BLaER1 treated with 17β-estradiol and CSF1 and Interleukin-3, amounts not matched to agents 10 nM and 100 nM (cell line): ENCODE results near the gene MAP7D2.

Experiments used
- H3K27ac ChIP-seq, 11 experiments: shearing (Covaris generic); formaldehyde crosslinking; 2 replicates each; pipeline ENCODE4 v1.8.1; 2022
- H3K27me3 ChIP-seq, 11 experiments: shearing (Covaris generic); formaldehyde crosslinking; 2 replicates each; pipeline ENCODE4 v1.8.1; 2022
- H3K36me3 ChIP-seq, 11 experiments: shearing (Covaris generic); formaldehyde crosslinking; 2 replicates each; pipeline ENCODE4 v1.8.1; 2022
- H3K4me1 ChIP-seq, 10 experiments: shearing (Covaris generic); formaldehyde crosslinking; 2 replicates each; pipeline ENCODE4 v1.8.1; 2022
- H3K4me2 ChIP-seq, 11 experiments: shearing (Covaris generic); formaldehyde crosslinking; 2 replicates each; pipeline ENCODE4 v1.8.1; 2022
- H3K4me3 ChIP-seq, 10 experiments: shearing (Covaris generic); formaldehyde crosslinking; 2 replicates each; pipeline ENCODE4 v1.8.1; 2022
- H3K9ac ChIP-seq, 11 experiments: shearing (Covaris generic); formaldehyde crosslinking; 2 replicates each; pipeline ENCODE4 v1.8.1; 2022
- H3K9me3 ChIP-seq, 11 experiments: shearing (Covaris generic); formaldehyde crosslinking; replicated peaks in 1 of 11; 2 replicates each; pipeline ENCODE4 v1.8.1; 2022
- H4K20me1 ChIP-seq, 11 experiments: shearing (Covaris generic); formaldehyde crosslinking; 2 replicates each; pipeline ENCODE4 v1.8.1; 2022
- Cebpa-rat ChIP-seq, 11 experiments: shearing (Covaris generic); IDR thresholded peaks; 2 replicates each; pipeline ENCODE4 v1.8.1; 2022

Gene MAP7D2

GRCh38 chrX:20080277-20080676, 36.4 kb downstream of the MAP7D2 start:
- Histone ChIP-seq H3K4me1 (peaks cover 0 to 8% (median 0%) of the 10 kb centered on the region in 10 experiments; a peak in 6 of 20 replicates), H3K27ac (no peak overlapping the region), H3K4me3 (no peak overlapping the region), H3K36me3 (no peaks in the 10 kb centered on the region), H3K9ac (no peak overlapping the region), H3K27me3 (no peaks in the 10 kb centered on the region), H3K9me3 (no peaks in the 10 kb centered on the region), H4K20me1 (no peaks in the 10 kb centered on the region), H3K4me2 (no peak overlapping the region)
- no peak for TF ChIP-seq Cebpa-rat (IDR thresholded peaks at IDR 0.05)

DNA sequence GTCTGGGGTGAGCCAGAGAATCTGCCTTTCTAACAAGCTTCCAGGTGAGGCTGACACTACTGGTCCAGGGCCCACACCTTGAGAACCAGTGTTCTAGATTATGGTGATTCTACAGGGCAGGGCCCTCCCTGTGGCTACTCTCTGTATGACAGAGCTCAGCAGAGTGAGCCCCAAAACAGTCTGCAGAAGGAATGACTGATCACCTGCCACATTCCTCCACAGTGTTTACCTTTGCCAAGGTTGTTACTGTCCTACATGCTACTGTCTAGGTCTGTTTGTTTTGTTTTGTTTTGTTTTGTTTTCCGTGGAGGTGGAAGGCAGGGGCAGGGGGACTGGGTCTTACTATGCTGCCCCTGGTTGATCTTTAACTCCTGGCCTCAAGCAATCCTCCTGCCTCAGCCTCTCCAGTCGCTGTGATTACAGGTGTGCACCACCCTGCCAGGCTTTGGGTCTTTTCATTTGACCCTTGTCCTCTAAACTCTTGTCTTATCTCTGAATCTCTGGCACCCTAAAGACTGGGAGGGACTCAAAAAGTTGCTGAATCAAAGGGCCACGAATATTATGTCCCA, 45.1 kb downstream of the MAP7D2 start:
- no peak for TF ChIP-seq Cebpa-rat (IDR thresholded peaks at IDR 0.05)

GRCh38 chrX:20067709-20068561, 48.8 kb downstream of the MAP7D2 start:
- H3K27me3 ChIP-seq, result 0 out of 22 replicates have a peak, but pooled peaks cover 0 to 9% (median 0%) of the 10 kb centered on the region in 11 experiments
- peak overlapping the region in 3 of 11 experiments; percentile 23 to 33 (median 31); a peak in 4 of 22 replicates for H3K9ac ChIP-seq
- no peaks in the 10 kb centered on the region for H3K9me3 ChIP-seq
- no peaks in the 10 kb centered on the region for H3K36me3 ChIP-seq
- peaks cover 0 to 10% (median 0%) of the 10 kb centered on the region in 11 experiments; a peak in 1 of 22 replicates for H4K20me1 ChIP-seq
- TF ChIP-seq Cebpa-rat (IDR thresholded peaks at IDR 0.05), result no peak
- no peak overlapping the region for H3K4me3 ChIP-seq
- peak overlapping the region in 5 of 11 experiments; percentile 1 to 26 (median 16); a peak in 4 of 22 replicates for H3K27ac ChIP-seq
- H3K4me1 ChIP-seq, result peaks cover 20 to 49% (median 43%) of the 10 kb centered on the region in 10 experiments
- peak overlapping the region; percentile 3 to 66 (median 44); a peak in 21 of 22 replicates for H3K4me2 ChIP-seq

More for the DNA sequence above, 45.1 kb downstream of the MAP7D2 start:
- Histone ChIP-seq H3K27me3 (no peaks in the 10 kb centered on the region), H3K4me2 (no peak overlapping the region), H3K27ac (no peak overlapping the region), H3K36me3 (no peaks in the 10 kb centered on the region), H3K9ac (no peak overlapping the region), H3K4me3 (no peak overlapping the region), H3K4me1 (peaks cover 6 to 29% (median 17%) of the 10 kb centered on the region in 10 experiments), H4K20me1 (peaks cover 0 to 10% (median 0%) of the 10 kb centered on the region in 11 experiments; a peak in 1 of 22 replicates), H3K9me3 (no peaks in the 10 kb centered on the region)

DNA sequence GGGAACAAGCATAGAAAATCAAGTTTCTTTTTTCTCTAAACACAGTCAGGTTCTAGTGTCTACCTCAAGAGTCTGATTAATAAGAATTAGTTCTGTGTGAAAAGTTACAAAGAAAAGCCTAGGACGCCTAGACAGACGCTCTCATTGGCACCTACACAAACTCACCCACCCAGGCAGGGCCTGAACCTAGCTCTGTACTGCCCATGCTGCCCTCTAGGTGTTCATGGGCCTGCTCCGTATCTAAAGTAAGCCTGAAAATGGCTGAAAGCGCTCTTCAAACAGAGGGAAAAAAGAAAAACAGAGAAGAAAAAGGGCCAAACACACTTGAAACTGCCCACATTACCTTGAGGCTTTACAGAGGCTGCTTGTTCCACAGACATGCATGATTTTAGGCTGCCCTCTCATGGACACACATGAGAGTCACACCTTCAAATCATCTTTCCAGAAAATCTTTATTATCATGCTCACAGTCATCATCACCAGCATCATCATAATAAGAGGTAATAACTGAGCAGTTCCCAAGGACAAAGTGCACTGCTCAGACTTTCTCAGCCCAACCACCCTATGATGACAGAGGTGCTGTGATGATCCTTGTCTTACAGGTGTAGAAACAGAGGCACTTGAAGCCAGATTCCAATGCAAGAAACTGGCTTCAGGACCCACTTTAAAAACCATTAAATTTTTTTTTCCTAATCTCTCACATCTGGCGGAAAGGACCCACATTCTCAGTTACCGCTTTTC, 49.6 kb downstream of the MAP7D2 start:
- H3K4me3 ChIP-seq, result no peak overlapping the region
- H3K36me3 ChIP-seq, result no peaks in the 10 kb centered on the region
- peak overlapping the region in 1 of 11 experiments; percentile 45; a peak in 2 of 22 replicates for H3K9ac ChIP-seq
- peaks cover 21 to 56% (median 50%) of the 10 kb centered on the region in 10 experiments for H3K4me1 ChIP-seq
- 0 out of 22 replicates have a peak, but pooled peaks cover 0 to 9% (median 0%) of the 10 kb centered on the region in 11 experiments for H3K27me3 ChIP-seq
- H3K27ac ChIP-seq, result peak overlapping the region in 3 of 11 experiments; percentile 19 to 46 (median 26); a peak in 5 of 22 replicates
- no peak for TF ChIP-seq Cebpa-rat (IDR thresholded peaks at IDR 0.05)
- peak overlapping the region; percentile 22 to 66 (median 44); a peak in 21 of 22 replicates for H3K4me2 ChIP-seq
- H3K9me3 ChIP-seq, result no peaks in the 10 kb centered on the region
- H4K20me1 ChIP-seq, result peaks cover 0 to 10% (median 0%) of the 10 kb centered on the region in 11 experiments; a peak in 1 of 22 replicates

- H3K4me2 ChIP-seq, result peak overlapping the region in 10 of 11 experiments; percentile 3 to 90 (median 73); a peak in 18 of 22 replicates
- 0 out of 22 replicates have a peak, but pooled peaks cover 0 to 9% (median 0%) of the 10 kb centered on the region in 11 experiments for H3K27me3 ChIP-seq
- no peaks in the 10 kb centered on the region for H3K9me3 ChIP-seq
- H4K20me1 ChIP-seq, result peaks cover 0 to 10% (median 0%) of the 10 kb centered on the region in 11 experiments; a peak in 1 of 22 replicates
- H3K4me1 ChIP-seq, result peaks cover 40 to 89% (median 80%) of the 10 kb centered on the region in 10 experiments
- no peak overlapping the region for H3K4me3 ChIP-seq
- no peaks in the 10 kb centered on the region for H3K36me3 ChIP-seq
- H3K9ac ChIP-seq, result no peak overlapping the region
- TF ChIP-seq Cebpa-rat (IDR thresholded peaks at IDR 0.05), result no peak
- H3K27ac ChIP-seq, result peak overlapping the region in 4 of 11 experiments; percentile 30 to 87 (median 49); a peak in 6 of 22 replicates
Measured at GRCh38 chrX:20063716-20064351, 52.9 kb downstream of the MAP7D2 start.

DNA sequence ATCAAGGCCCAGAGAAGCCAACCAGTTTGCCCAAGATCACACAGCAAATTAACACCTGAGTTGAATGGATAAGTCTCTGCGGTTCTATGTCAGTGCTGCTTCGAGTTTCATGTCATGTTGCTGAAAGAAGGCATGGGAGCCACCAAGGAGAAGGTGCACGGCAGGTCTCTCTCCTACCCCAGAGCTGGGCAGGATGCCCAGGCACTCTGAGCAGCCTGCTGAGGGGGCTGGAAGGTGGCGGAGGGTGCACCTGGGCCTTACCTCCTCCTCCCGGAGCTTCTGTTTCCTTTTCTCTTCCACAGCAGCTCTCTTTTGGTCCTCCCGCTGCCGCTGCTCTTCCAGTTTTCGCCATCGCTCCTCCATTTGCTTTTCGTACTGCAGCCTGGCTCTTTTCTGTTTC, 53.6 kb downstream of the MAP7D2 start:
- H3K36me3 ChIP-seq, result no peaks in the 10 kb centered on the region
- peaks cover 35 to 93% (median 81%) of the 10 kb centered on the region in 10 experiments for H3K4me1 ChIP-seq

DNA sequence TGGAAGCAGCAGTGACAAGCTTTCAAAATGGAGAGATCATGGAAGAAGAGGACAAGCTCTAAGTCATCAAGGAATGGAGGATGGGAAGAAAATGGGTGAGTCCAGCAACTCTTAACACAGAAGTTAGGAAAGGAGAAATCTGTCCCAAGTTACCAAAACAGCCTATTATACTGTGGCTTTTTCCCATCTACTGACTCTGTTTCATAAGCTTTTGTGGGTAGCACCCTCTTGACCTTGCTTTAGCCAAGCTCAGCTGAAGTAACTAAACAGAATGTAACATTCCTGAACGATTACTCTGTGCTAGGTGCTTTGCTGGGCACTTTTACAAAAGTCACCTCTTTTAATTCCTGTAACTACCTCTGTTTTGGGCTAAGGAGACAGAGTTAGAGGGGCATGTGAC, 54.9 kb downstream of the MAP7D2 start:
- Histone ChIP-seq H3K9me3 (no peaks in the 10 kb centered on the region), H3K27ac (peak overlapping the region in 9 of 11 experiments; percentile 6 to 88 (median 76); a peak in 17 of 22 replicates), H4K20me1 (0 out of 22 replicates have a peak, but pooled peaks cover 0 to under 1% (median 0%) of the 10 kb centered on the region in 11 experiments), H3K4me2 (peak overlapping the region; percentile 71 to 90 (median 80); a peak in 21 of 22 replicates), H3K27me3 (peaks cover 0 to 9% (median 0%) of the 10 kb centered on the region in 11 experiments; a peak in 1 of 22 replicates), H3K4me3 (peak overlapping the region in 1 of 10 experiments; percentile 40; a peak in 3 of 20 replicates), H3K36me3 (no peaks in the 10 kb centered on the region), H3K4me1 (peaks cover 22 to 93% (median 79%) of the 10 kb centered on the region in 10 experiments), H3K9ac (peak overlapping the region in 8 of 11 experiments; percentile 2 to 76 (median 58); a peak in 15 of 22 replicates)
- no peak for TF ChIP-seq Cebpa-rat (IDR thresholded peaks at IDR 0.05)

More for the DNA sequence above, 53.6 kb downstream of the MAP7D2 start:
- Histone ChIP-seq H4K20me1 (peaks cover 0 to 10% (median 0%) of the 10 kb centered on the region in 11 experiments; a peak in 1 of 22 replicates), H3K4me3 (0 out of 20 replicates have a peak overlapping the region, but pooled peaks of 2 of the 10 experiments have one; percentile 16 to 17), H3K27me3 (0 out of 22 replicates have a peak, but pooled peaks cover 0 to 9% (median 0%) of the 10 kb centered on the region in 11 experiments), H3K9ac (peak overlapping the region in 1 of 11 experiments; percentile 31; a peak in 3 of 22 replicates), H3K9me3 (no peaks in the 10 kb centered on the region), H3K27ac (peak overlapping the region in 6 of 11 experiments; percentile 12 to 87 (median 60); a peak in 10 of 22 replicates), H3K4me2 (peak overlapping the region; percentile 3 to 90 (median 71); a peak in 19 of 22 replicates)
- TF ChIP-seq Cebpa-rat (IDR thresholded peaks at IDR 0.05), result no peak
